Hepatocyte (in vitro differentiated cells): ENCODE data around the gene ATG10. TPM values are rescaled to one million over a fixed set of nuclear protein-coding genes. Genes with fewer than 3 reads are reported as not detected.
A peak's percentile ranks its signal among the peaks of the same experiment; 100 is the strongest.

ENCODE experiments used
- DNase-seq: peaks from one replicate; pipeline ENCODE4 v3.0.0-alpha.2; 2016; ENCODE audit warnings: low spot score
- H2AFZ ChIP-seq: fragments of 200-600 bp; sonication (generic); 2 replicates; pipeline ENCODE4 v1.6.0; 2016; ENCODE audit warnings: antibody characterized with exemption, mild to moderate bottlenecking
- H3K27ac ChIP-seq: fragments of 200-600 bp; sonication (generic); 2 replicates; pipeline ENCODE4 v1.5.1; 2016; ENCODE audit warnings: mild to moderate bottlenecking
- H3K27me3 ChIP-seq: fragments of 200-600 bp; sonication (generic); 2 replicates; pipeline ENCODE4 v1.6.1; 2016
- H3K36me3 ChIP-seq: fragments of 200-600 bp; sonication (generic); replicated peaks from 2 replicates; pipeline ENCODE4 v1.5.1; 2016; ENCODE audit warnings: low read depth; ENCODE audit not compliant: insufficient read depth
- H3K4me1 ChIP-seq: fragments of 200-600 bp; sonication (generic); 2 replicates; pipeline ENCODE4 v1.5.1; 2016; ENCODE audit warnings: mild to moderate bottlenecking, moderate library complexity; ENCODE audit not compliant: insufficient read depth
- H3K4me2 ChIP-seq: fragments of 200-600 bp; sonication (generic); 2 replicates; pipeline ENCODE4 v1.6.0; 2016
- H3K4me3 ChIP-seq: fragments of 200-600 bp; sonication (generic); 2 replicates; pipeline ENCODE4 v1.5.1; 2016; ENCODE audit warnings: mild to moderate bottlenecking
- H3K79me2 ChIP-seq: fragments of 200-600 bp; sonication (generic); 2 replicates; pipeline ENCODE4 v1.6.0; 2017; ENCODE audit warnings: mild to moderate bottlenecking
- H3K9me2 ChIP-seq: fragments of 200-600 bp; sonication (generic); replicated peaks from 2 replicates; pipeline ENCODE4 v1.6.0; 2017; ENCODE audit warnings: mild to moderate bottlenecking; ENCODE audit not compliant: insufficient read depth
- H3K9me3 ChIP-seq: fragments of 200-600 bp; sonication (generic); 2 replicates; pipeline ENCODE4 v1.5.1; 2016; ENCODE audit warnings: low read depth, mild to moderate bottlenecking
- H4K20me1 ChIP-seq: fragments of 200-600 bp; sonication (generic); 2 replicates; pipeline ENCODE4 v1.6.0; 2016; ENCODE audit warnings: mild to moderate bottlenecking; ENCODE audit not compliant: insufficient read depth, poor library complexity, severe bottlenecking
- EZH2 ChIP-seq: fragments of 200-600 bp; sonication (generic); IDR thresholded peaks from 2 replicates; pipeline ENCODE4 v1.6.1; 2016; ENCODE audit warnings: antibody characterized with exemption, mild to moderate bottlenecking, borderline replicate concordance
- EZH2phosphoT487 ChIP-seq: fragments of 200-600 bp; sonication (generic); IDR thresholded peaks from one replicate; pipeline ENCODE4 v1.6.1; 2018; ENCODE audit warnings: antibody characterized with exemption, mild to moderate bottlenecking, low read depth, moderate library complexity; ENCODE audit not compliant: unreplicated experiment, severe bottlenecking
- WGBS: methylation state at CpG from one replicate; pipeline ENCODE4 v1.1.6; 2016; ENCODE audit warnings: low lambda C conversion rate; ENCODE audit errors: missing lambda C conversion rate; 5-methylcytosine and 5-hydroxymethylcytosine counted together
- polyA plus RNA-seq: library from polyadenylated mRNA; unstranded; fragments of >200 nt; fragmentation: Nextera tagmentation; extraction: Ambion mirVana; gene quantifications from 2 replicates; pipeline ENCODE4 v1.2.1, GENCODE V29; 2016
- total RNA-seq: library from RNA; depleted of rRNA; stranded (reverse); fragments of >200 nt; gene quantifications from 2 replicates; pipeline ENCODE4 v1.2.3, GENCODE V29; 2014
- TF ChIP-seq, protein P1 (sequence below): fragments of 200-600 bp; sonication (generic); IDR thresholded peaks from 2 replicates; pipeline ENCODE4 v1.5.1; 2016; ENCODE audit warnings: antibody characterized with exemption, mild to moderate bottlenecking; ENCODE audit not compliant: poor library complexity

ATG10 gene
- total and polyA plus RNA-seq, 2 experiments from 2014 or later: 11.8 to 13.0 TPM

DNA sequence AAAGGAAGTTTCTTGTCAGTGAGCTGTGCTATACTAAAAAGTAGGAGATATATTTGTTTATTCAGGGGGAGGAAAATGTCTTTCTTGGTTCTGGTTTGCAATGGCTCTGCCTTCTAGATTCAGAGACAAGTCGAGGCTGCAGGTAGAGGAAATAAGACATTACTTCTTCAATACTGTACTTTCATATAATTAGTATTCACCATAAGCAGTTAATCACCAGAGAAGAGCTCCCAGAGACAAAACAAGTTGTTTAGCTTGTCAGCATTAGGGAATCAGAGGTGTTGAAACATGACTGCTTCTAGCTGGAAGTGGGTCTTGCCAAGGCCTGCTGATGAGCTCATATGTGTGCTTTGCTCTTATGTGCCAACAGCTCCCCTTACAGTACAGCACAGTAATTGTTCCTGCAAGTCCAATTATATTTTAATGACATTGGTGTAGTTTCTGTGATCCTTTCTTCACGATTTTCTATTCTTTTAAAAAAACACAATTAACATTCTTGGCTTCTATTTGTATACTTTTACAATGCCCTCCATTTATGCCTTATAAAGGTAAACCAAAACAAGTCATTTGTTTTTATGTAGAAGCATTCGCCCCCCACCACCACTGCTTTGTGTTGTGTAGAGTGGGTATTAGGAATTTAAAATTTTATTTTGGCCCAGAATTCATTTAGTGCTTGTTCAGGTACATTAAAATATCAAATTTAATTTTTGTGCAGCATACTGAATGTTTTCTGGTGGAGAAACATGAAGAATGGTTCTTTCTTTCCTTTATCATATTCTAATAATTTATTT lies 194.1 kb downstream of the ATG10 start:
- Histone ChIP-seq H3K27ac (peak overlapping the region; percentile 67), H3K27me3 (no peaks in the 10 kb centered on the region), H3K9me3 (no peaks in the 10 kb centered on the region), H3K4me1 (peaks cover 25% of the 10 kb centered on the region), H3K36me3 (no peaks in the 10 kb centered on the region), H4K20me1 (no peaks in the 10 kb centered on the region), H3K79me2 (no peaks in the 10 kb centered on the region), H3K9me2 (no peaks in the 10 kb centered on the region), H3K4me3 (no peak overlapping the region), H3K4me2 (no peak overlapping the region), H2AFZ (no peak overlapping the region)
- 45% methylated on average over 3 of the region's 3 CpGs for WGBS
- DNase-seq: peak; percentile 89
- TF ChIP-seq, protein P1, sequence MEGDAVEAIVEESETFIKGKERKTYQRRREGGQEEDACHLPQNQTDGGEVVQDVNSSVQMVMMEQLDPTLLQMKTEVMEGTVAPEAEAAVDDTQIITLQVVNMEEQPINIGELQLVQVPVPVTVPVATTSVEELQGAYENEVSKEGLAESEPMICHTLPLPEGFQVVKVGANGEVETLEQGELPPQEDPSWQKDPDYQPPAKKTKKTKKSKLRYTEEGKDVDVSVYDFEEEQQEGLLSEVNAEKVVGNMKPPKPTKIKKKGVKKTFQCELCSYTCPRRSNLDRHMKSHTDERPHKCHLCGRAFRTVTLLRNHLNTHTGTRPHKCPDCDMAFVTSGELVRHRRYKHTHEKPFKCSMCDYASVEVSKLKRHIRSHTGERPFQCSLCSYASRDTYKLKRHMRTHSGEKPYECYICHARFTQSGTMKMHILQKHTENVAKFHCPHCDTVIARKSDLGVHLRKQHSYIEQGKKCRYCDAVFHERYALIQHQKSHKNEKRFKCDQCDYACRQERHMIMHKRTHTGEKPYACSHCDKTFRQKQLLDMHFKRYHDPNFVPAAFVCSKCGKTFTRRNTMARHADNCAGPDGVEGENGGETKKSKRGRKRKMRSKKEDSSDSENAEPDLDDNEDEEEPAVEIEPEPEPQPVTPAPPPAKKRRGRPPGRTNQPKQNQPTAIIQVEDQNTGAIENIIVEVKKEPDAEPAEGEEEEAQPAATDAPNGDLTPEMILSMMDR: peak; percentile 86
- no peak for TF ChIP-seq EZH2

DNA sequence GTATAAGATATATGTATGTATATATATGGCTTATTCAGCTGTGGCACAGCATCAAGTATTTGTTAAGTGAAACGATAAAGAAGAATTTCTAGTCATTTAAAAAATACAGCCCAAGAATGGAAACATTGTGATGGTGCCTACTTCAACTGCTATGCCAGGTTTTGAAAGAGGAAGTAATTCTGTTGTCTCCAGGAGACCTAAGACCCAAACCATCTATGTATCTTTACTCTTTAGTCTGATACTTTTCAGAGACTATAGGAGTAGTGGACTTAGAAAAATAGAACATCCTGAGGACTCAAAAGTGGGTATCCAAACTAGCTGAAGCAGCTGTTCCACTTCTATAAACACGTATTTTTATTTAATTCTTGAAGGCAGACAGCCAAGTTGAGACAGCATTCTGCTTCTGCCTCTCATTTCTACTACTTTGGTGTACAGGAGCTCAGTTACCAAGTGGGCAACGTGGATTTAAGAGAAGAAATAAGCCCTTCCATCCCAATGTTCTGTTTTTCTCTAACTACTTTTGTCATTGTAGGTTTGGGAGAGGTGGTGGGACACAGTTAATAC lies 195.6 kb downstream of the ATG10 start:
- Histone ChIP-seq H3K27ac (no peak overlapping the region), H2AFZ (no peak overlapping the region), H3K9me2 (no peaks in the 10 kb centered on the region), H3K79me2 (no peaks in the 10 kb centered on the region), H3K36me3 (no peaks in the 10 kb centered on the region), H3K4me2 (no peak overlapping the region), H3K4me1 (peaks cover 25% of the 10 kb centered on the region), H3K27me3 (no peaks in the 10 kb centered on the region), H3K9me3 (no peaks in the 10 kb centered on the region), H4K20me1 (no peaks in the 10 kb centered on the region), H3K4me3 (no peak overlapping the region)
- DNase-seq: no peak
- 71% methylated on average over 3 of the region's 3 CpGs for WGBS
- TF ChIP-seq, protein P1: no peak
- TF ChIP-seq EZH2phosphoT487 (no peak), EZH2 (no peak)

DNA sequence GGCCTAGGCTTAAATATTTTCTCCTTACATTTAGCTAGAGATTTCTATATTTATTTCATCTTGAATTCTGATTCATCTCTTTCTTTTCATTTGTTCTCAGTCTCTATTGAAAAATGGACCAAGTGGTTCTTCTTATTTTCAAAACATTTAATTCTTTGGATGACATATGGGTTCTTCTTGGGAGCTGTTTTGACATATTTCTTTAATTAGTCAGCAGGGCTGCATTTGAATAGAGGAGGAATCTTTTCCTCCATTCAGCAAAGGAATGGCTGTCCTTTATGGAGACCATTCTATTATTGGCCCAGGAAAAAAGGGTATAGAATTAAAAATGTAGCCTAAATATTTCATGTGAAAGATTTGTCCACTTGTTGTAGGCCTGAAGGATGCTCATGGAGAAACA lies 196.5 kb downstream of the ATG10 start:
- Histone ChIP-seq H3K4me1 (peaks cover 23% of the 10 kb centered on the region), H3K79me2 (no peaks in the 10 kb centered on the region), H4K20me1 (no peaks in the 10 kb centered on the region), H3K9me2 (no peaks in the 10 kb centered on the region), H3K4me3 (no peak overlapping the region), H3K9me3 (no peaks in the 10 kb centered on the region), H3K27ac (no peak overlapping the region), H3K27me3 (no peaks in the 10 kb centered on the region), H3K4me2 (no peak overlapping the region), H2AFZ (no peak overlapping the region), H3K36me3 (no peaks in the 10 kb centered on the region)
- TF ChIP-seq EZH2phosphoT487: no peak
- DNase-seq: no peak

DNA sequence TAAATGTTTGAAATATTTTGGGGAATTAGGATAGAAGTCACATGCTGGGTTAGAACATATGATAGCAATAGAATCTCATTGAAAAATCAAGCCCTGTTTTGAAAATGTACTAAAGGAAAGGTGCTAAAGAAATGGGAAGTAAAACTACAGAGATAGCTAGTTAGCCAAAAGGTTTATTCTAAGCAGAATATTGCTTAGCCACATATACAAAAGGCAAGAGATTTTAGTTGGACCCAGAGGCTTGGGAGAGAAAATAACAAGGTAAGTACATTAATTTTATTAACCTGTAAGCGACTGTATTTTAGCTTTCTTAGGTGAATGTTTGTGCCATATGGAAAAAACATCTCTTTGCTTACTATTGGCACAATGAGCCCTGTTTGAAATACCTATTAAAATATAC lies 198.1 kb downstream of the ATG10 start:
- H3K4me3 ChIP-seq: no peak overlapping the region
- 100% methylated on average over 1 of the region's 1 CpG for WGBS
- H3K9me2 ChIP-seq: no peaks in the 10 kb centered on the region
- DNase-seq: no peak
- no peak overlapping the region for H3K4me2 ChIP-seq
- H3K4me1 ChIP-seq: peaks cover 9% of the 10 kb centered on the region
- TF ChIP-seq, protein P1: no peak
- no peak for TF ChIP-seq EZH2phosphoT487
- no peak for TF ChIP-seq EZH2
- H4K20me1 ChIP-seq: no peaks in the 10 kb centered on the region
- no peaks in the 10 kb centered on the region for H3K36me3 ChIP-seq
- no peaks in the 10 kb centered on the region for H3K27me3 ChIP-seq
- no peaks in the 10 kb centered on the region for H3K9me3 ChIP-seq
- H2AFZ ChIP-seq: no peak overlapping the region
- H3K27ac ChIP-seq: no peak overlapping the region
- no peaks in the 10 kb centered on the region for H3K79me2 ChIP-seq
